Right lobe of liver (tissue), 4 donors: Measurements from ENCODE around the gene SNX9.

Experiments
- POLR2A ChIP-seq: fragments of 450-650 bp; IDR thresholded peaks from one replicate; pipeline ENCODE4 v1.6.1; 2017; ENCODE audit warnings: antibody characterized with exemption, mild to moderate bottlenecking
- TF ChIP-seq, protein P1 (sequence below), 4 donors: fragments of 200-600 bp in 3 of 4; fragments of 450-650 bp in 1 of 4; IDR thresholded peaks; one replicate each; pipeline versions ENCODE4 v1.5.1 to v1.8.0; 2016 to 2022; ENCODE audit warnings: antibody characterized with exemption in 4 of 4, mild to moderate bottlenecking in 2 of 4
- donor health status: DM: no; HTN: no; CAD: no.
- donor health status: DM: no; HTN: no; CAD: no.
- donor health status: DM: no; HTN: yes; CAD: no.

DNA sequence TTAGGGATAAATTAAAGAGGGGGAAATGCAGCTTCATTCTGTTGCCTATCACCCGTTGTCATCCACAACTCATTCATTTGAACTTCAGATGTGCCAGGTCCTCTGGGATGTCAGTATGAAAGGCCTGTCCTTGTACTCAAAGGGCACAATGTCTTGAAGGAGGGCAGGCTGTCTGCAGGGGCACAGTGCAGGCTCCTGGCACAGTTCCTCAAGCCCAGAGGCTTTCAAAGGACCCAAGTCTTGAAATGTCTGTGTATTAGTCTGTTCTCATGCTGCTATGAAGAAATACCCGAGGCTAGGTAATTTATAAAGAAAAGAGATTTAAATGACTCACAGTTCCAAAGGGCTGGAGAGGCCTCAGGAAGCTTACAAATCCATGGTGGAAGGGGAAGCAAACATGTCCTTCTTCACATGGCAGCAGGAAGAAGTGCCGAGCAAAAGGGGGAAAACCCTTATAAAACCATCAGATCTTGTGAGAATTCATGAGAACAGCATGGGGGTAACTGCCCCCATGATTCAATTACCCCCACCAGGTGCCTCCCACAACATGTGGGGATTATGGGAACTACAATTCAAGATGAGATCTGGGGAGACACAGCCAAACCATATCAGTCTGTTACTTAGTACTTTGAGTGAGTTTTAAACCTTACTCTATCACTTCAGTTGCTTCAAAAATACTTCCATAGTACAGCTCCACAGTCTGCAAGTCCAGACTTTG, 9.4 kb downstream of the SNX9 start:
- TF ChIP-seq, protein P1, sequence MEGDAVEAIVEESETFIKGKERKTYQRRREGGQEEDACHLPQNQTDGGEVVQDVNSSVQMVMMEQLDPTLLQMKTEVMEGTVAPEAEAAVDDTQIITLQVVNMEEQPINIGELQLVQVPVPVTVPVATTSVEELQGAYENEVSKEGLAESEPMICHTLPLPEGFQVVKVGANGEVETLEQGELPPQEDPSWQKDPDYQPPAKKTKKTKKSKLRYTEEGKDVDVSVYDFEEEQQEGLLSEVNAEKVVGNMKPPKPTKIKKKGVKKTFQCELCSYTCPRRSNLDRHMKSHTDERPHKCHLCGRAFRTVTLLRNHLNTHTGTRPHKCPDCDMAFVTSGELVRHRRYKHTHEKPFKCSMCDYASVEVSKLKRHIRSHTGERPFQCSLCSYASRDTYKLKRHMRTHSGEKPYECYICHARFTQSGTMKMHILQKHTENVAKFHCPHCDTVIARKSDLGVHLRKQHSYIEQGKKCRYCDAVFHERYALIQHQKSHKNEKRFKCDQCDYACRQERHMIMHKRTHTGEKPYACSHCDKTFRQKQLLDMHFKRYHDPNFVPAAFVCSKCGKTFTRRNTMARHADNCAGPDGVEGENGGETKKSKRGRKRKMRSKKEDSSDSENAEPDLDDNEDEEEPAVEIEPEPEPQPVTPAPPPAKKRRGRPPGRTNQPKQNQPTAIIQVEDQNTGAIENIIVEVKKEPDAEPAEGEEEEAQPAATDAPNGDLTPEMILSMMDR (IDR thresholded peaks at IDR 0.05): no peak
- no peak for TF ChIP-seq POLR2A
